IPS DF 6.9 (cell line): ENCODE results near the gene STAB2.

ENCODE experiments used
- DNase-seq: peaks from one replicate; pipeline ENCODE4 v3.0.0-alpha.2; 2013; ENCODE audit warnings: low read depth, low spot score
- H3K27ac ChIP-seq: one replicate; pipeline ENCODE4 v1.5.1; 2013; ENCODE audit warnings: low read length, control low read depth
- H3K27me3 ChIP-seq: 2 replicates; pipeline ENCODE4 v1.6.1; 2013; ENCODE audit warnings: mild to moderate bottlenecking, low read length; ENCODE audit not compliant: control insufficient read depth, insufficient read depth
- H3K36me3 ChIP-seq: 2 replicates; pipeline ENCODE4 v1.6.1; 2013; ENCODE audit warnings: low read length; ENCODE audit not compliant: control insufficient read depth, insufficient read depth
- H3K4me1 ChIP-seq: 2 replicates; pipeline ENCODE4 v1.6.1; 2013; ENCODE audit warnings: low read length; ENCODE audit not compliant: control insufficient read depth, insufficient read depth
- H3K4me3 ChIP-seq: 2 replicates; pipeline ENCODE4 v1.5.1; 2013; ENCODE audit warnings: mild to moderate bottlenecking, low read length
- H3K9me3 ChIP-seq: 2 replicates; pipeline ENCODE4 v1.6.1; 2013; ENCODE audit warnings: low read length, inconsistent platforms; ENCODE audit not compliant: control insufficient read depth, insufficient read depth
- WGBS: extraction: QIAGEN DNeasy Blood & Tissue Kit; methylation state at CpG from one replicate; pipeline ENCODE4 v1.1.7; 2013; ENCODE audit warnings: mixed read lengths, missing lambda C conversion rate; ENCODE audit not compliant: insufficient read length, insufficient coverage; 5-methylcytosine and 5-hydroxymethylcytosine counted together

STAB2 gene

DNA sequence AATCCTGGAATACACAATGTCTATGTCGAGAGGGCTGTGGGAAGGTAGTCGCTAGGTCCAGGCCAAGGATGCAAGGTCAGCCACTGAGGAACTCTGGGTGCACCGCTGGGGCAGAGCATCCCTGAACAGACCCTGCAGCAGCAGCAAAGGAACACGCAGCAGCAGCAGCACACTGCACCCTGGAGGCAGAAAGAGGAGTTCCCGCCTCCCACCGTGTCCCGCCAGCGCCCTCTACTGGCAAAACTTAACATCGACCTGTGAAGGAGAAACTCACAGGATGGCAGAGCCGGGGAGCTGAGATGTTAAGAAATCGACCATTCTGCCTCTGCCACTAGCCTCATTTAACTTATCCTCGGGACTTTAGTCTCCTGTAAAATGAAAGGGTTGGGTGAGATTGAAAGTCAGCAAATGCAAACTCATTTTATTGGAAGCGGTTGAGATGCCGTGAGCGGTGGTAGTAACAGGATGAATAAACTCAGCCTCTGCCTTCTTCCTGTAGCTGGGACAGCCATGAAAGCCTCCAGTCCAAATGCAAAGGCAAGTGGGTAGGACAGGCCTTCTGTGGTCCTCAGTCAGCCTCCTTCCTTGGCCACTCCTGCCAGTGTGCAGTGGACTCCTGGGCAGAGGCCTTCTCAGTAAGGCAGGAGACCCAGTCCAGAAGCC is 45.6 kb downstream of the STAB2 start:
- WGBS: no CpG with 5 or more reads among the region's 15 CpGs
- DNase-seq: peak; percentile 63
- Histone ChIP-seq H3K27ac (no peak overlapping the region), H3K36me3 (no peaks in the 10 kb centered on the region), H3K9me3 (no peaks in the 10 kb centered on the region), H3K4me3 (no peak overlapping the region), H3K27me3 (no peaks in the 10 kb centered on the region), H3K4me1 (no peaks in the 10 kb centered on the region)

DNA sequence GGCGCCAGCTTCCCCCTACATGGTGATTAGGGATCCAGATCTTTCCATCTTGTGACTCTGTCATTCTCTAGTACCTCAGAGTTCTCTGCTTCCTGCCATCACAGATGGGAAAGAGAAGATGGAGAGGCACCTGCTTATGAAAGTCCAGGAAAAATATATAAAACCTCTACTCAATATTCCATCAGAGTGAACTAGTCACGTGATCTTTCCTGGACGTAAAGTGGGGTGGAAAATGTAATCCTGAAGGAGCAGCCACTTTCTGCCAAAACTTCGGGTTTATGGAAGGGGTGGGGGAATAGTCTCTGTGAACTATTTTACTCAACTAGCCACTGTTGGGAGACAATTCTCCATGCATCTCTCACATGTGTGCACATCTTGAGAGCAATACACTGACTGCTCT is 47.7 kb downstream of the STAB2 start:
- Histone ChIP-seq H3K27ac (no peak overlapping the region), H3K4me3 (no peak overlapping the region), H3K27me3 (no peaks in the 10 kb centered on the region), H3K36me3 (no peaks in the 10 kb centered on the region), H3K9me3 (no peaks in the 10 kb centered on the region), H3K4me1 (no peaks in the 10 kb centered on the region)
- DNase-seq: no peak
- no CpG with 5 or more reads among the region's 4 CpGs for WGBS

DNA sequence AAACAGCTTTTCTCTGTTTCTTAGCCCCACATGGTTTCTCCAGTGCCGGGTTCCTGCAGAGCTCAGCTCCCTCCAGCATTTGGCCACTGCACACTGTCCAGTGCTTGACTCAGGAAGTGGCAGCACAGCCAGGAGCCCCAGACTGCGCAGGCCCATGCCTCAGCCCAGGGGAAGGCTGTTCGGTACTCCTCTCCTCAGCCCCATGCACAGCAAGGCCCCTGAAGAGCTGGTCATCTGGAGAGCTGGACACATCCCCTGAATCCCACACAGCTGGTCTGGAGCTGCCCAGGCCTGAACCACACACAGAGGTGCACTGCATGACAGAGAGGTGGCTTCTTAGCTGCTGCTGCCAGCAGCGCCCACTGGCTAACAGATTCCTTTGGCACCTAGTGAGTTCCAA is 48.3 kb downstream of the STAB2 start:
- Histone ChIP-seq H3K9me3 (no peaks in the 10 kb centered on the region), H3K4me3 (no peak overlapping the region), H3K36me3 (no peaks in the 10 kb centered on the region), H3K27ac (no peak overlapping the region), H3K4me1 (no peaks in the 10 kb centered on the region), H3K27me3 (no peaks in the 10 kb centered on the region)
- DNase-seq: no peak
- no CpG with 5 or more reads among the region's 4 CpGs for WGBS

- Histone ChIP-seq H3K4me3 (no peak overlapping the region), H3K27me3 (no peaks in the 10 kb centered on the region), H3K4me1 (no peaks in the 10 kb centered on the region), H3K36me3 (no peaks in the 10 kb centered on the region), H3K27ac (no peak overlapping the region), H3K9me3 (no peaks in the 10 kb centered on the region)
- no peak for DNase-seq
- no CpG with 5 or more reads among the region's 7 CpGs for WGBS
Measured at GRCh38 chr12:103637021-103637420, 49.9 kb downstream of the STAB2 start.

DNA sequence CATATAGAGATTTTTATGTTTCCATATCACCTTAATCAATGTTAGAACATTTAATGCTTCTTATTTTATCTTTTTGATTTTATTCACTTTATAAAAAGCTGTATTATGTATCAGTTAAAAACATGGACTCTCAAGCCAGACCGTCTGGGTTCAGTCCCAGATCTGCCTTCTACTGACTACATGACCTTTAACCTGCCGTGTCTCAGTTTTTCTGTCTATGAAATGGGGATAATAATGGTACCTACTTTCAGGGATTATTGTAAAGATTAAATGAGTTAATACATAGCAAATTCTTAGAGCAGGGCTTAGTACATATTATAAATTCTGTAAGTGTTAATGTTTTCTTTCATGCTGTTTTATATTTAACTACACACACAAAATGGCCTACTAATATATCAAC is 50.4 kb downstream of the STAB2 start:
- Histone ChIP-seq H3K27ac (no peak overlapping the region), H3K36me3 (no peaks in the 10 kb centered on the region), H3K4me1 (no peaks in the 10 kb centered on the region), H3K4me3 (no peak overlapping the region), H3K27me3 (no peaks in the 10 kb centered on the region), H3K9me3 (no peaks in the 10 kb centered on the region)
- no peak for DNase-seq
- WGBS: no CpG with 5 or more reads among the region's 2 CpGs

- no peaks in the 10 kb centered on the region for H3K27me3 ChIP-seq
- no peaks in the 10 kb centered on the region for H3K36me3 ChIP-seq
- H3K4me3 ChIP-seq: no peak overlapping the region
- no peaks in the 10 kb centered on the region for H3K4me1 ChIP-seq
- no CpG with 5 or more reads among the region's 6 CpGs for WGBS
- H3K27ac ChIP-seq: no peak overlapping the region
- DNase-seq: no peak
- no peaks in the 10 kb centered on the region for H3K9me3 ChIP-seq
Measured at GRCh38 chr12:103639983-103640382, 52.9 kb downstream of the STAB2 start.

- H3K27ac ChIP-seq: no peak overlapping the region
- H3K4me3 ChIP-seq: no peak overlapping the region
- DNase-seq: no peak
- H3K4me1 ChIP-seq: no peaks in the 10 kb centered on the region
- H3K27me3 ChIP-seq: no peaks in the 10 kb centered on the region
- H3K36me3 ChIP-seq: no peaks in the 10 kb centered on the region
- no CpG with 5 or more reads among the region's 1 CpG for WGBS
- no peaks in the 10 kb centered on the region for H3K9me3 ChIP-seq
Measured at GRCh38 chr12:103640410-103640809, 53.3 kb downstream of the STAB2 start.

DNA sequence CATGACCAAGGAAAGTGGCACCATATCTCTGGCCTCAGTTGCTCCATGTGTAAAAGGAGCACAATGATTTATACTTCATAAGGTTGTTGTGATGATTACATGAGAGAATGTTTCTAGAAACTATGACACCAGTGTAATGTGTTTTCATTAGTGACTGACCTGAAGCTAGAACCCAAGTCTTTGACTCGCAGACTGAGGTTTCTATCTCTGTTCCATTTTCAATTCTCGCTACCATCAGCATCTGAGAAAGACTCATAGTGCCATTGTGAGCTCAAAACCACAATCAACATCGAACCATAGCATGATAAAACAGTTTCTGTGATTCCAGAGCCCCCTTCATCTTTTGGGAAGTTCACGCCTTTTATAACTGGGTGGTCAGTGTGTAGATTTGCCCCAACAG is 53.8 kb downstream of the STAB2 start:
- Histone ChIP-seq H3K9me3 (no peaks in the 10 kb centered on the region), H3K27me3 (no peaks in the 10 kb centered on the region), H3K4me1 (no peaks in the 10 kb centered on the region), H3K27ac (no peak overlapping the region), H3K4me3 (no peak overlapping the region), H3K36me3 (no peaks in the 10 kb centered on the region)
- WGBS: no CpG with 5 or more reads among the region's 4 CpGs
- no peak for DNase-seq

DNA sequence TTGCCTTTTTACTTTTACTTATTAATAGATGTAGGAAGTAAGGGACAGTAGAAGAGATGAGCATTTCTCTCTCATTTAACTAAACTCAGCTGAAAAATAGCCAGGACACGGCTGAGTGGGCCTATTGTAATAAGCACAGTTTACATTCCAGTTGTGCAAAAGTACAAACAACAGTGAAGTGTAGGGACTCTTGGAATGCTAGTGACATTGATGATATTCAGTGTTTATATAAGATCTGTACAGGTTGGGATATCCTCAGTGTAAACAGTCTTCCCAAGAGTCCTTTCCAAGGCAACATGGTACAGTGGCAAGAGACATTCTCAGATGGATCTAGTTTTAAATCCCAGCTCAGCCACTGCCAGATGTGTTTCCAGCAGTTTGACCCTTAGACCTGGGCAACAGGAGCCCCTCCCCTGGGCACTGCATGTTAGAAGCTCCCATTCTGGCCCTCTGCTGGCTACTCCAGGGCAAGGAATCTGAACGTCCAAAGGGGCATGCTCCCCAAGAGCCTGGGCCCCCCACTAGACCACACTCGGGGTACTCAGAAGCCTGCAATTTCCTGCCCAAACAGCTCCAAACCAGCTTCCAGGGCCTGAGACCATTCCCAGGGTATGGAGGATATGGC is 55.3 kb downstream of the STAB2 start:
- Histone ChIP-seq H3K4me3 (no peak overlapping the region), H3K27ac (no peak overlapping the region), H3K36me3 (no peaks in the 10 kb centered on the region), H3K27me3 (no peaks in the 10 kb centered on the region), H3K4me1 (no peaks in the 10 kb centered on the region), H3K9me3 (no peaks in the 10 kb centered on the region)
- DNase-seq: no peak
- no CpG with 5 or more reads among the region's 3 CpGs for WGBS

GRCh38 chr12:103645202-103645601 is 58.1 kb downstream of the STAB2 start:
- Histone ChIP-seq H3K9me3 (no peaks in the 10 kb centered on the region), H3K4me3 (no peak overlapping the region), H3K4me1 (no peaks in the 10 kb centered on the region), H3K27me3 (no peaks in the 10 kb centered on the region), H3K27ac (no peak overlapping the region), H3K36me3 (no peaks in the 10 kb centered on the region)
- no peak for DNase-seq
- no CpG with 5 or more reads among the region's 1 CpG for WGBS

DNA sequence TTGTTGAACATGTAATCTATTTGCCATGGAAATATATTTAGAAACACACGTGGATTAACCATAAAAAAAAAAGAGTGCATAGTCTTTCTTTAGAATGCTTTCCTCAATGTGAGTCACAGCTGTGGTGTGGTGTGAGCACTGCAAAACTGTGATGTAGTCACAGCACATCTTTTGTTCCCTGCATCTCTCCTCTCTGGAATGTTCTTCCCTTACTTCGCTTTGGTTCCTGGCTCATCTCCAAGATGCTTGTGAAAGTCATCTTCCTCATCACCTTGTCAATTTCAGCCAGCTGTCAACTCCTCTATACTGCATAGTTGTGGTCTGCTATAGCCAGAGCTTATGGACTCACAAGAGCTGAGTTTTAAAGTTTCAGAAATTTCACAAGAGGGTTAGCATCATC is 60.2 kb downstream of the STAB2 start:
- no peak overlapping the region for H3K27ac ChIP-seq
- WGBS: no CpG with 5 or more reads among the region's 2 CpGs
- DNase-seq: no peak

More for the DNA sequence above, 60.2 kb downstream of the STAB2 start:
- Histone ChIP-seq H3K4me1 (no peaks in the 10 kb centered on the region), H3K9me3 (no peaks in the 10 kb centered on the region), H3K4me3 (no peak overlapping the region), H3K27me3 (no peaks in the 10 kb centered on the region), H3K36me3 (no peaks in the 10 kb centered on the region)
